Glutamatergic neuron (in vitro differentiated cells): ENCODE measurements around the gene FOSL2. TPM values are rescaled to one million over a fixed set of nuclear protein-coding genes. Genes with fewer than 3 reads are reported as not detected.

Source experiments
- DNase-seq: peaks from one replicate; pipeline ENCODE4 v3.0.0; 2022
- H3K27ac Mint-ChIP-seq: one replicate; pipeline ENCODE4 v1.8.0; 2020; ENCODE audit warnings: mild to moderate bottlenecking, mixed read lengths, inconsistent platforms; ENCODE audit not compliant: unreplicated experiment
- H3K27me3 Mint-ChIP-seq: one replicate; pipeline ENCODE4 v1.8.0; 2020; ENCODE audit warnings: mild to moderate bottlenecking, moderate library complexity, mixed read lengths, inconsistent platforms; ENCODE audit not compliant: unreplicated experiment
- H3K36me3 Mint-ChIP-seq: one replicate; pipeline ENCODE4 v1.8.0; 2020; ENCODE audit warnings: mild to moderate bottlenecking, mixed read lengths, inconsistent platforms; ENCODE audit not compliant: unreplicated experiment
- H3K4me1 Mint-ChIP-seq: one replicate; pipeline ENCODE4 v1.8.0; 2020; ENCODE audit warnings: mild to moderate bottlenecking, low read depth, mixed read lengths, inconsistent platforms; ENCODE audit not compliant: unreplicated experiment
- H3K4me3 Mint-ChIP-seq: one replicate; pipeline ENCODE4 v1.8.0; 2020; ENCODE audit warnings: mild to moderate bottlenecking, mixed read lengths, inconsistent platforms; ENCODE audit not compliant: unreplicated experiment
- H3K9me3 Mint-ChIP-seq: one replicate; pipeline ENCODE4 v1.8.0; 2020; ENCODE audit warnings: mild to moderate bottlenecking, moderate library complexity, mixed read lengths, inconsistent platforms; ENCODE audit not compliant: unreplicated experiment
- total RNA-seq: library from RNA; stranded (reverse); fragmentation: NEBNext Ultra II Directional; extraction: Animal tissue kit (Norgen Biotek cat#: 25700); gene quantifications from one replicate; pipeline ENCODE4 v1.2.1, GENCODE V29; 2021; ENCODE audit not compliant: unreplicated experiment
- TF ChIP-seq, protein P1 (sequence below): fragments of 200-600 bp; sonication (generic); IDR thresholded peaks from one replicate; pipeline ENCODE4 v1.5.0; 2021; ENCODE audit not compliant: partially characterized antibody, unreplicated experiment

Gene FOSL2
- total RNA-seq, 1 donor from 2014 or later, result 2.6 TPM

DNA sequence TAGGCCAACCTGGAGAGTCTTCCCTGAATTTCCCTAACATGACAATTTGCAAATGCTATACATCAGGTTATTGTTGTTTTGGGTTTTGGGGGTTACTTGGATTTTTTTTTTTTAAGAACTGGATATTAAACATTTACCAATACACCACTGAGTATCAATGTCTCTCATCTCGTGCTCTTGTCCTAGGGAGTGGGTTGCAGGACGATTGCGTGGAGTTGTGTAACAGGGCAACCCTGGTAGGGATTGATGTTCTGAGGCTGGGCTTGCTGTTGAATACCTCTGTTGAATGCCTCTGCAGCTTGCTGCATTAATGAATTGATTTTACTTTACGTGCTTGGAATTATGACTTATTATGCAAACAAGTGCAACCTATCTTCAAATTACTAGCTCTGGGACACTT, 18.8 kb upstream of the FOSL2 start:
- H3K36me3 Mint-ChIP-seq, result no peaks in the 10 kb centered on the region
- no peak overlapping the region for H3K4me3 Mint-ChIP-seq
- no peaks in the 10 kb centered on the region for H3K4me1 Mint-ChIP-seq
- H3K27ac Mint-ChIP-seq, result no peak overlapping the region
- H3K9me3 Mint-ChIP-seq, result no peaks in the 10 kb centered on the region
- no peaks in the 10 kb centered on the region for H3K27me3 Mint-ChIP-seq
- DNase-seq, result no peak
- TF ChIP-seq, protein P1, sequence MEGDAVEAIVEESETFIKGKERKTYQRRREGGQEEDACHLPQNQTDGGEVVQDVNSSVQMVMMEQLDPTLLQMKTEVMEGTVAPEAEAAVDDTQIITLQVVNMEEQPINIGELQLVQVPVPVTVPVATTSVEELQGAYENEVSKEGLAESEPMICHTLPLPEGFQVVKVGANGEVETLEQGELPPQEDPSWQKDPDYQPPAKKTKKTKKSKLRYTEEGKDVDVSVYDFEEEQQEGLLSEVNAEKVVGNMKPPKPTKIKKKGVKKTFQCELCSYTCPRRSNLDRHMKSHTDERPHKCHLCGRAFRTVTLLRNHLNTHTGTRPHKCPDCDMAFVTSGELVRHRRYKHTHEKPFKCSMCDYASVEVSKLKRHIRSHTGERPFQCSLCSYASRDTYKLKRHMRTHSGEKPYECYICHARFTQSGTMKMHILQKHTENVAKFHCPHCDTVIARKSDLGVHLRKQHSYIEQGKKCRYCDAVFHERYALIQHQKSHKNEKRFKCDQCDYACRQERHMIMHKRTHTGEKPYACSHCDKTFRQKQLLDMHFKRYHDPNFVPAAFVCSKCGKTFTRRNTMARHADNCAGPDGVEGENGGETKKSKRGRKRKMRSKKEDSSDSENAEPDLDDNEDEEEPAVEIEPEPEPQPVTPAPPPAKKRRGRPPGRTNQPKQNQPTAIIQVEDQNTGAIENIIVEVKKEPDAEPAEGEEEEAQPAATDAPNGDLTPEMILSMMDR, result no peak

DNA sequence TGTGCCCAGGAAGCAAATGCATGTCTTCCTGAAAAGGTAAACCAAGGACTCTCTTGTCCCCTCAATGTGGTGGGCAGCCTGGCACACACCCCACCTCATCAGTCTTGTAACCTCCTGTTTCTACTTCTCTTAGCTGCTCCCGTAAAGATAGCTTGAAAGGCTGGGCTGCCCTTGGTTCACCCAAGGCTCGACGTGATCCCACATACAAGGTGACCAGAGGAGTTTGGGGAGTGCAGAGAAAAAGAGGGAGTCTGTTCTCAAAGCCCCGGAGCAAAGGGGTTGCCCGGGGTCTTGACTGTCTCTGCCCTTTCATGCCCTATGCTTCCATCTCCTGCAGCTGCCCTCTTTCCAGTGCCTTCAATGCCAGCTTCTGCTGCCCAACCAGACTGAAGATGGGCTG, 18.3 kb upstream of the FOSL2 start:
- no peak for DNase-seq
- H3K36me3 Mint-ChIP-seq, result no peaks in the 10 kb centered on the region
- H3K4me3 Mint-ChIP-seq, result no peak overlapping the region
- TF ChIP-seq, protein P1, result no peak
- H3K27ac Mint-ChIP-seq, result no peak overlapping the region
- H3K9me3 Mint-ChIP-seq, result no peaks in the 10 kb centered on the region
- no peaks in the 10 kb centered on the region for H3K4me1 Mint-ChIP-seq
- H3K27me3 Mint-ChIP-seq, result no peaks in the 10 kb centered on the region

DNA sequence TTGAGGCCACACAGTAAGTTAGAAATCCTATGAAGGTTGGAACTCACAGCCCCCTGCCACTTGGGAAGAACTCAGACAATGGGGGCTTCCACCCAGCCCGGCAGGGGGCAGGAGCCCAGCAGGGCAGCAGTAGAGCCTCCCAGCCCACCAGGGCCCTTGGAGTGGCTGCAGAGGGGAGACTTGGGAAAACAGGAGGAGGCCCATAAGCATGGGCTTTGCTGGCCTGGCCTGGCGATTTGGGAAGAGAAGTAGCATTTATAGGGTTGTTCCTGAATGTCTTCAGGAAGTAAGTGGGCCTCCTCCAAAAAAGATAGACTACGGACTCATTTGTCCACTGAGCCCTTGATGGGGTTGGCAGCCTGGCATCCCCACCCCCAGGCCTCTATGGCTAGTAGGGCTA, 17.4 kb upstream of the FOSL2 start:
- Mint-ChIP-seq H3K27ac (no peak overlapping the region), H3K27me3 (no peaks in the 10 kb centered on the region), H3K4me3 (no peak overlapping the region), H3K36me3 (no peaks in the 10 kb centered on the region), H3K4me1 (no peaks in the 10 kb centered on the region), H3K9me3 (no peaks in the 10 kb centered on the region)
- DNase-seq, result no peak
- TF ChIP-seq, protein P1, result no peak

DNA sequence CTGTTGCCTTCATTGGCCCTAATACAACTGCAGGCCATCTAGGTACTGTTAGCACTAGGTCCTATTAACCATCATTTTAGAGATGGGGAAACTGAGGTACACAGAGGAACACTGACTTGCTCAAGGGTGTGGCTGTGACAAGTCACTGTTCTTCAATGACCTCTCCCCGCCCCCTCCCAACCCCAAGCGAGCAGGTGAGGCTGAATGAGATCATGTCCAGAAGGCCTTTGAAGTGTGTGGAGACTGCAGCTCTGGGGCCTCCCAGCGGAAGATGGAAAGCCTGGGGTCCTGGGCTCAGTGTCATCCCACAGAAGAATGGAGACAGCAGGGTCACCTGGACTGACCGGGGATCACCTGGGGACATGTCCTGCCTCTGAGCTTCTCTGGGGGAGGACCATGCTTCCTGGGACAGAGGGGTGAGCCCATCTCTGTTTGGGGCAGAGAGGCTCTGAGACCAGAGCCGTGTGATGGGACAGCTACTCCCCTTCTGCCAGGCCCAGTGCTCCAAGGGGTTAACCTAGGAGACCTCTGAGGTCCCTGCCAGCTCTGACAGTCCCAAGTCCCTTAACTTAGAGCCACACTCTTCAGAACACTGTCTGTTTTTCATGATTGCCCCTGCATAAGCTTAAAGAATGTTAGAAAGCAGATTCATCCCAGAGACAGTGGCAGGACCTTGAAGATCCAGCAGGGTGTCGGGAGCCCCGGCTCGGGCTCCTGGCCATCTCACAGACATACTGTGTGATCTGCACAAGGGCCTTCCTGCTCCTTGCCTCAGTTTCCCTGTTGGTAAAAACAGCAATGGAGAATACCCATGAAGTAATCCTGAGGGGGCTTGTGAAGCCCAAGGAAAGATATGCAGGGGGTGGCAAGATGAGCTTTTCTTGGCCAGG, 16.7 kb upstream of the FOSL2 start:
- Mint-ChIP-seq H3K36me3 (no peaks in the 10 kb centered on the region), H3K27me3 (peaks cover 2% of the 10 kb centered on the region), H3K9me3 (no peaks in the 10 kb centered on the region), H3K4me1 (no peaks in the 10 kb centered on the region), H3K27ac (no peak overlapping the region), H3K4me3 (no peak overlapping the region)
- TF ChIP-seq, protein P1, result no peak
- no peak for DNase-seq

DNA sequence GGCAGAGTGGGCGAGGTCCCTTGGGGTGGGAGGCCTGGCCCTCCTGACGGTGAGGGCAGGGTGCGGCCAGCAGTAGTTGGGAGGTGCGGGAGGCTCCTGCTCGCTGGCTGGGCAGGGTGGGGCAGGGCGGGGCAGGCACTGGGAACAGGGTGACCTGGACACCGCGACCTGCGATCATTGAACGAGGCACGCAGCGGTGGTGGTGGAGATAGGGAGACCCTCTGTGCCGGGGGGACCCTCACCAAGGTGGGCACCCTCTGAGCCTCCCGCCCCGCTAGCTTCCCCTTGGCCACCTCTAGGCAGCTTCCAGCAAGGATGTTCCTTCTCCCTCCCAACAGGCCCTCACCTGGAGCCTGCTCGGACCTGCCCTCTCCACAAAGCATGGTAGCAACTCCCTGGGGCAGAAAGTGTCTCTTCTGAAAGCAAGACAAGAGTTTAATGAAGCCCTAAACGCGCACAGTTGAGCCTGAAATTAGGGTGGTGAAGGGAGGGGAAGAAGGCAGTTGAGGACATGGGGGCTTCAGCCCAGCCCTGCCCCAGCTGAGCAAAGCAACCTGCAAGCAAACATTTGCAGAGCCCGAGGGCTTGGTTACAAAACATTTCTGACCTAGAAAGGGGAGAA, 15.4 kb upstream of the FOSL2 start:
- peaks cover 2% of the 10 kb centered on the region for H3K27me3 Mint-ChIP-seq
- H3K9me3 Mint-ChIP-seq, result no peaks in the 10 kb centered on the region
- TF ChIP-seq, protein P1, result no peak
- DNase-seq, result no peak
- no peak overlapping the region for H3K27ac Mint-ChIP-seq
- H3K36me3 Mint-ChIP-seq, result no peaks in the 10 kb centered on the region
- no peaks in the 10 kb centered on the region for H3K4me1 Mint-ChIP-seq
- H3K4me3 Mint-ChIP-seq, result no peak overlapping the region
